H1 (cell line): ENCODE data around the gene OTUD4. TPM values are rescaled to one million over a fixed set of nuclear protein-coding genes. Genes with fewer than 3 reads are reported as not detected.

ENCODE experiments used
- CTCF ChIA-PET: fragments of 300-600 bp; sonication (Branson Sonifier 250); formaldehyde crosslinking; loops from one replicate; lab custom pipeline; 2021; ENCODE audit not compliant: partially characterized antibody; lab: Charles Lee
- POLR2A ChIA-PET: fragments of 300-600 bp; sonication (Branson Sonifier 250); formaldehyde crosslinking; loops from one replicate; lab custom pipeline; 2021; ENCODE audit warnings: inconsistent platforms; ENCODE audit not compliant: partially characterized antibody; lab: Charles Lee
- DNase-seq, 2 experiments: peaks; one replicate each; pipeline versions ENCODE4 v3.0.0 to v3.0.0-alpha.2; 2010 to 2022; ENCODE audit warnings: low spot score in 2 of 2, low read depth in 1 of 2, mixed read lengths in 1 of 2
- FAIRE-seq: peaks from 2 replicates; lab custom pipeline; 2011; peaks lifted over from hg19 to GRCh38; lab: Jason Lieb, UNC
- H2AFZ ChIP-seq: 2 replicates; pipeline ENCODE4 v1.8.1; 2012; ENCODE audit warnings: low read length, inconsistent platforms
- H2AK5ac ChIP-seq: 2 replicates; pipeline ENCODE4 v1.6.1; 2013; ENCODE audit warnings: low read depth, low read length
- H2BK120ac ChIP-seq: replicated peaks from 2 replicates; pipeline ENCODE3; 2013; ENCODE audit warnings: low read depth, low read length, inconsistent platforms
- H2BK12ac ChIP-seq: 2 replicates; pipeline ENCODE4 v1.6.1; 2013; ENCODE audit warnings: low read depth, low read length
- H2BK15ac ChIP-seq: 2 replicates; pipeline ENCODE4 v1.6.1; 2013; ENCODE audit warnings: low read length
- H2BK20ac ChIP-seq: 2 replicates; pipeline ENCODE4 v1.6.1; 2013; ENCODE audit warnings: low read length
- H2BK5ac ChIP-seq: 2 replicates; pipeline ENCODE4 v1.6.1; 2013; ENCODE audit warnings: low read depth, low read length
- H3K14ac ChIP-seq: 2 replicates; pipeline ENCODE4 v1.6.1; 2013; ENCODE audit warnings: inconsistent platforms; ENCODE audit not compliant: insufficient read length
- H3K18ac ChIP-seq: 2 replicates; pipeline ENCODE4 v1.6.1; 2013; ENCODE audit warnings: low read length; ENCODE audit errors: extremely low read depth
- H3K23ac ChIP-seq: 2 replicates; pipeline ENCODE4 v1.6.1; 2013; ENCODE audit warnings: inconsistent platforms; ENCODE audit not compliant: insufficient read length
- H3K23me2 ChIP-seq: 2 replicates; pipeline ENCODE4 v1.6.1; 2013; ENCODE audit warnings: low read depth, low read length
- H3K27ac ChIP-seq: 2 replicates; pipeline ENCODE4 v1.6.1; 2011; ENCODE audit warnings: low read depth, low read length, inconsistent platforms
- H3K27me3 ChIP-seq, 4 experiments: replicated peaks in 1 of 4; 1 replicate in 1 of 4; 2 replicates in 3 of 4; pipeline versions ENCODE4 v1.6.1 to v1.8.1; 2011 to 2013; ENCODE audit warnings: low read length in 3 of 4, mild to moderate bottlenecking in 3 of 4, inconsistent platforms in 2 of 4, mixed read lengths in 2 of 4, moderate library complexity in 1 of 4; ENCODE audit not compliant: control insufficient read depth in 3 of 4, insufficient read depth in 3 of 4; ENCODE audit errors: extremely low read depth in 1 of 4
- H3K36me3 ChIP-seq, 4 experiments: 2 replicates each; pipeline versions ENCODE4 v1.6.1 to v1.8.1; 2011 to 2013; ENCODE audit warnings: mild to moderate bottlenecking in 4 of 4, low read length in 3 of 4, moderate library complexity in 2 of 4, control low read depth in 1 of 4, inconsistent platforms in 1 of 4; ENCODE audit not compliant: insufficient read depth in 4 of 4, control insufficient read depth in 2 of 4
- H3K4ac ChIP-seq: replicated peaks from 2 replicates; pipeline ENCODE3; 2013; ENCODE audit warnings: low read length, low read depth, mixed read lengths, inconsistent platforms; ENCODE audit not compliant: insufficient read length
- H3K4me1 ChIP-seq, 4 experiments: replicated peaks in 1 of 4; 1 replicate in 1 of 4; 2 replicates in 3 of 4; pipeline versions ENCODE4 v1.6.1 to v1.8.1; 2011 to 2013; ENCODE audit warnings: low read length in 3 of 4, inconsistent platforms in 2 of 4, mixed read lengths in 1 of 4; ENCODE audit not compliant: insufficient read depth in 4 of 4, control insufficient read depth in 3 of 4
- H3K4me2 ChIP-seq, 2 experiments: 2 replicates each; pipeline versions ENCODE4 v1.6.1 to v1.8.1; 2011 to 2013; ENCODE audit warnings: low read depth in 2 of 2, low read length in 2 of 2, control low read depth in 1 of 2, inconsistent platforms in 1 of 2, mild to moderate bottlenecking in 1 of 2; ENCODE audit not compliant: insufficient read depth in 1 of 2
- H3K4me3 ChIP-seq, 4 experiments: fragments of 200-600, 300-600 bp in 1 of 4; sonication (generic), shearing (Covaris generic), sonication (Bioruptor Twin) in 1 of 4; 2 replicates each; pipeline versions ENCODE4 v1.5.1 to v1.8.1; 2011 to 2016; ENCODE audit warnings: low read length in 4 of 4, low read depth in 3 of 4, control low read depth in 2 of 4, inconsistent platforms in 2 of 4, mild to moderate bottlenecking in 2 of 4, mixed read lengths in 1 of 4, moderate library complexity in 1 of 4; ENCODE audit not compliant: insufficient read depth in 2 of 4; ENCODE audit errors: extremely low read depth in 1 of 4
- H3K56ac ChIP-seq: replicated peaks from 2 replicates; pipeline ENCODE3; 2013; ENCODE audit warnings: low read depth, mild to moderate bottlenecking, mixed read lengths, low read length, inconsistent platforms; ENCODE audit not compliant: insufficient read length
- H3K79me1 ChIP-seq: 2 replicates; pipeline ENCODE4 v1.6.1; 2013; ENCODE audit warnings: low read depth, low read length, control low read depth
- H3K79me2 ChIP-seq, 2 experiments: 2 replicates each; pipeline versions ENCODE4 v1.6.1 to v1.8.1; 2012 to 2013; ENCODE audit warnings: low read length in 2 of 2, mild to moderate bottlenecking in 2 of 2, inconsistent platforms in 1 of 2; ENCODE audit not compliant: insufficient read depth in 2 of 2, control insufficient read depth in 1 of 2
- H3K9ac ChIP-seq, 4 experiments: replicated peaks in 1 of 4; 1 replicate in 1 of 4; 2 replicates in 3 of 4; pipeline versions ENCODE4 v1.6.1 to v1.8.1; 2011 to 2013; ENCODE audit warnings: low read depth in 3 of 4, low read length in 3 of 4, control low read depth in 2 of 4, mild to moderate bottlenecking in 2 of 4, moderate library complexity in 2 of 4, inconsistent platforms in 1 of 4; ENCODE audit errors: extremely low read depth in 1 of 4
- H3K9me3 ChIP-seq, 2 experiments: 2 replicates each; pipeline versions ENCODE4 v1.6.1 to v1.8.1; 2012 to 2013; ENCODE audit warnings: mild to moderate bottlenecking in 2 of 2, moderate library complexity in 2 of 2, control low read depth in 1 of 2, inconsistent platforms in 1 of 2, low read depth in 1 of 2, low read length in 1 of 2, mixed read lengths in 1 of 2; ENCODE audit not compliant: insufficient read depth in 2 of 2
- H4K20me1 ChIP-seq, 2 experiments: replicated peaks in 1 of 2; 2 replicates each; pipeline versions ENCODE3 to v1.8.1; 2011 to 2013; ENCODE audit warnings: inconsistent platforms in 2 of 2, low read length in 2 of 2, mild to moderate bottlenecking in 1 of 2; ENCODE audit not compliant: insufficient read depth in 2 of 2, control insufficient read depth in 1 of 2
- H4K5ac ChIP-seq: 2 replicates; pipeline ENCODE4 v1.6.1; 2013; ENCODE audit warnings: low read length, low read depth, mixed read lengths, inconsistent platforms; ENCODE audit not compliant: insufficient read length
- H4K8ac ChIP-seq: 2 replicates; pipeline ENCODE4 v1.8.0; 2013; ENCODE audit warnings: mild to moderate bottlenecking, moderate library complexity, low read length, inconsistent platforms; ENCODE audit not compliant: insufficient read depth; ENCODE audit errors: extremely low read depth
- H4K91ac ChIP-seq: replicated peaks from 2 replicates; pipeline ENCODE3; 2013; ENCODE audit warnings: low read length, mixed read lengths, inconsistent platforms; ENCODE audit not compliant: insufficient read length
- CHD1 ChIP-seq: IDR thresholded peaks from 2 replicates; pipeline ENCODE4 v1.6.1; 2012; ENCODE audit warnings: low read depth, low read length, improper control_type of control experiment
- E2F6 ChIP-seq: IDR thresholded peaks from 2 replicates; pipeline ENCODE4 v1.6.1; 2012; ENCODE audit warnings: inconsistent platforms
- EGR1 ChIP-seq: IDR thresholded peaks from 2 replicates; pipeline ENCODE4 v1.6.1; 2011; ENCODE audit warnings: low read depth, low read length, borderline replicate concordance
- JUND ChIP-seq: IDR thresholded peaks from 2 replicates; pipeline ENCODE4 v1.6.1; 2011; ENCODE audit warnings: mild to moderate bottlenecking, improper control_type of control experiment, low read length
- NANOG ChIP-seq: IDR thresholded peaks from 2 replicates; pipeline ENCODE4 v1.6.1; 2011; ENCODE audit warnings: low read length, low read depth, mild to moderate bottlenecking, inconsistent platforms; ENCODE audit not compliant: insufficient read depth, poor library complexity, severe bottlenecking
- RAD21 ChIP-seq, 2 experiments: IDR thresholded peaks in 1 of 2; conservative IDR thresholded peaks in 1 of 2; 2 replicates each; pipeline ENCODE4 v1.6.1; 2011; ENCODE audit warnings: low read depth in 2 of 2, low read length in 2 of 2, improper control_type of control experiment in 1 of 2, inconsistent platforms in 1 of 2, mild to moderate bottlenecking in 1 of 2, moderate library complexity in 1 of 2
- RBBP5 ChIP-seq: IDR thresholded peaks from 2 replicates; pipeline ENCODE4 v1.7.1; 2012; ENCODE audit warnings: low read depth, mild to moderate bottlenecking, inconsistent platforms, low read length, moderate library complexity, borderline replicate concordance
- SIN3A ChIP-seq, 2 experiments: IDR thresholded peaks in 1 of 2; conservative IDR thresholded peaks in 1 of 2; 2 replicates each; pipeline ENCODE4 v1.6.1; 2011 to 2012; ENCODE audit warnings: low read length in 2 of 2, improper control_type of control experiment in 1 of 2, low read depth in 1 of 2, mild to moderate bottlenecking in 1 of 2
- SRF ChIP-seq: IDR thresholded peaks from 2 replicates; pipeline ENCODE4 v1.6.1; 2011; ENCODE audit warnings: mild to moderate bottlenecking, low read depth, low read length, moderate library complexity
- USF2 ChIP-seq: IDR thresholded peaks from 2 replicates; pipeline ENCODE4 v1.6.1; 2011; ENCODE audit warnings: low read length, improper control_type of control experiment
- ZNF274 ChIP-seq: IDR thresholded peaks from 2 replicates; pipeline ENCODE4 v1.7.0; 2012; ENCODE audit warnings: low read length, borderline replicate concordance; ENCODE audit errors: extremely low read depth
- WGBS, 2 experiments: shearing (Covaris generic) in 1 of 2; methylation state at CpG; one replicate each; pipeline versions ENCODE4 v1.1.6 to v1.1.7; 2013 to 2015; ENCODE audit warnings: low lambda C conversion rate in 2 of 2, mixed read lengths in 2 of 2, inconsistent platforms in 1 of 2, low coverage in 1 of 2, missing lambda C conversion rate in 1 of 2; ENCODE audit not compliant: insufficient replicate concordance in 2 of 2, insufficient coverage in 1 of 2, insufficient read length in 1 of 2; ENCODE audit errors: extremely low coverage in 1 of 2, missing lambda C conversion rate in 1 of 2; 5-methylcytosine and 5-hydroxymethylcytosine counted together
- polyA plus RNA-seq, 7 experiments: library from polyadenylated mRNA; depleted of rRNA in 3 of 7; stranded (reverse) in 5 of 7; unstranded in 2 of 7; fragments of >200 nt in 5 of 7; fragments of 200-250 nt in 2 of 7; gene quantifications; 1 replicate in 5 of 7; 2 replicates in 1 of 7; 4 replicates in 1 of 7; pipeline versions ENCODE4 v1.2.1 to v1.2.3, GENCODE V29; 2011 to 2013; ENCODE audit warnings: missing spikeins in 2 of 7, mixed read lengths in 2 of 7
- total RNA-seq: library from RNA; stranded (reverse); fragmentation: NEBNext Ultra II Directional; extraction: Animal tissue kit (Norgen Biotek cat#: 25700); gene quantifications from 2 replicates; pipeline ENCODE4 v1.2.1, GENCODE V29; 2021

The OTUD4 gene
- total and polyA plus RNA-seq, 2 of the 8 experiments (the other 6 are each of a cell fraction or from before 2014, with no cell fraction given) = 17.4 to 57.0 TPM

DNA sequence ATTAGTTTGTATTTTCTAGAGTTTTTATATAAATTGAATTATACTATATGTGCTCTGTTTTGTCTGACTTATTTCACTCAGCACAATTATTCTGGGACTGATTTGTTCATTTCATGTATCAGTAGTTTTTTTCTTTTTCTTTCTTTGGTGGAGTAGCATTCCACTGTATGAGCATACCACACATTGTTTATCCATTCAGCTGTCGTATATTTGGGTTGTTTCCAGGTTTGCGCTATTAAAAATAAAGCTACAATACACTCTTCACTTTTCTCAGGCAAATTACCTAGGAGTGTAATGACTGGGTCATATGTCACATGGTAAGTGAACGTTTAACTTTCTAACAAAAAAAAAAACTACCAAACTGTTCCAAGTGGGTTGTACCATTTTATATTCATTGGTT lies 9.6 kb upstream of the OTUD4 start:
- no peak for DNase-seq
- H3K79me2 ChIP-seq = no peaks in the 10 kb centered on the region
- no peaks in the 10 kb centered on the region for H3K23me2 ChIP-seq
- no peak overlapping the region for H3K27ac ChIP-seq
- H3K14ac ChIP-seq = no peak overlapping the region
- no peaks in the 10 kb centered on the region for H3K4me1 ChIP-seq
- H2BK120ac ChIP-seq = no peak overlapping the region
- ChIA-PET CTCF (interaction anchor here (0.6 to 1.2 kb wide), 2 partner anchors 11 to 1284 kb away, joined by 3 read pairs; no protein-coding TSS in a partner anchor), POLR2A (interaction anchor here (1.0 kb wide), 1 partner anchor 14 kb away, joined by 3 read pairs; no protein-coding TSS in a partner anchor)
- no peaks in the 10 kb centered on the region for H3K36me3 ChIP-seq
- no peak overlapping the region for H4K5ac ChIP-seq
- H3K4ac ChIP-seq = no peak overlapping the region
- no peak overlapping the region for H3K56ac ChIP-seq
- H2BK15ac ChIP-seq = no peak overlapping the region
- H4K91ac ChIP-seq = no peak overlapping the region
- H3K18ac ChIP-seq = no peak overlapping the region
- H3K9ac ChIP-seq = no peak overlapping the region
- H2BK5ac ChIP-seq = no peak overlapping the region
- no peak overlapping the region for H3K23ac ChIP-seq
- no peak overlapping the region for H3K4me3 ChIP-seq
- no peaks in the 10 kb centered on the region for H3K27me3 ChIP-seq
- WGBS, 2 experiments = 91% methylated on average over 3 of the region's 3 CpGs; no CpG with 5 or more reads in 1 of the 2 experiments
- no peak overlapping the region for H2AFZ ChIP-seq
- no peak for FAIRE-seq
- H4K8ac ChIP-seq = no peak overlapping the region
- no peaks in the 10 kb centered on the region for H3K79me1 ChIP-seq
- H2AK5ac ChIP-seq = no peak overlapping the region
- H3K4me2 ChIP-seq = no peak overlapping the region
- no peaks in the 10 kb centered on the region for H4K20me1 ChIP-seq
- H2BK20ac ChIP-seq = no peak overlapping the region
- no peaks in the 10 kb centered on the region for H3K9me3 ChIP-seq
- H2BK12ac ChIP-seq = no peak overlapping the region
- TF ChIP-seq NANOG = no peak
- TF ChIP-seq ZNF274 = no peak
- no peak for TF ChIP-seq USF2
- no peak for TF ChIP-seq RAD21 (IDR thresholded peaks at IDR 0.05 in 1 of 2, conservative IDR thresholded peaks at IDR 0.05 in 1 of 2; ENCODE audit: low read depth in 2 of 2, low read length in 2 of 2)
- TF ChIP-seq RBBP5 = no peak
- no peak for TF ChIP-seq SRF
- TF ChIP-seq E2F6 = no peak
- TF ChIP-seq EGR1 = no peak
- TF ChIP-seq SIN3A (conservative IDR thresholded peaks at IDR 0.05 in 1 of 2, IDR thresholded peaks at IDR 0.05 in 1 of 2; ENCODE audit: low read depth in 1 of 2, low read length in 2 of 2) = no peak
- no peak for TF ChIP-seq JUND
- no peak for TF ChIP-seq CHD1
